Tibial nerve (tissue), 4 donors: ENCODE results near the gene E2F4. TPM values are rescaled to one million over a fixed set of nuclear protein-coding genes. Genes with fewer than 3 reads are reported as not detected.

Source experiments
- DNase-seq, 2 donors: peaks; one replicate each; pipeline ENCODE4 v3.0.0-alpha.2; 2019; ENCODE audit warnings: low spot score in 2 of 2
- H3K27ac ChIP-seq, 4 donors: fragments of 200-600 bp; sonication (generic) in 3 of 4; one replicate each; pipeline ENCODE4 v1.5.1; 2017 to 2019; ENCODE audit warnings: mild to moderate bottlenecking in 1 of 4
- H3K27me3 ChIP-seq, 2 donors: fragments of 200-600 bp; sonication (generic) in 1 of 2; one replicate each; pipeline versions ENCODE4 v1.5.1 to v1.6.0; 2017 to 2019
- H3K36me3 ChIP-seq, 3 donors: fragments of 200-600 bp; sonication (generic); one replicate each; pipeline ENCODE4 v1.5.1; 2018 to 2019
- H3K4me1 ChIP-seq, 4 donors: fragments of 200-600 bp; sonication (generic) in 3 of 4; one replicate each; pipeline ENCODE4 v1.5.1; 2017 to 2019
- H3K4me3 ChIP-seq, 4 donors: fragments of 200-600 bp; sonication (generic) in 3 of 4; one replicate each; pipeline ENCODE4 v1.5.1; 2017 to 2019; ENCODE audit warnings: mild to moderate bottlenecking in 1 of 4, moderate library complexity in 1 of 4
- H3K9me3 ChIP-seq, 4 donors: fragments of 200-600 bp; sonication (generic) in 3 of 4; one replicate each; pipeline ENCODE4 v1.5.1; 2017 to 2019
- EP300 ChIP-seq, 2 donors: sonication (generic); formaldehyde crosslinking; IDR thresholded peaks; one replicate each; pipeline ENCODE4 v1.6.1; 2017; ENCODE audit warnings: antibody characterized with exemption in 2 of 2, mild to moderate bottlenecking in 1 of 2
- POLR2A ChIP-seq, 2 donors: fragments of 450-650 bp; IDR thresholded peaks; one replicate each; pipeline ENCODE4 v1.6.1; 2017; ENCODE audit warnings: antibody characterized with exemption in 2 of 2, mild to moderate bottlenecking in 2 of 2, moderate library complexity in 2 of 2
- WGBS, 2 donors: methylation state at CpG; one replicate each; pipeline ENCODE4 v1.1.5; 2018; 5-methylcytosine and 5-hydroxymethylcytosine counted together
- total RNA-seq, 4 donors: library from RNA; depleted of rRNA; stranded (reverse); fragments of >200 nt; gene quantifications; one replicate each; pipeline ENCODE4 v1.1.0, GENCODE V29; 2016
- TF ChIP-seq, protein P1 (sequence below), 5 experiments: fragments of 200-600 bp in 3 of 5; fragments of 450-650 bp in 2 of 5; sonication (generic) in 3 of 5; IDR thresholded peaks; one replicate each; pipeline ENCODE4 v1.5.1; 2016 to 2019; ENCODE audit warnings: antibody characterized with exemption in 5 of 5, mild to moderate bottlenecking in 3 of 5, moderate library complexity in 2 of 5

E2F4 gene
- total RNA-seq, 4 donors from 2014 or later, result 60.1 to 119 (median 99.8) TPM

DNA sequence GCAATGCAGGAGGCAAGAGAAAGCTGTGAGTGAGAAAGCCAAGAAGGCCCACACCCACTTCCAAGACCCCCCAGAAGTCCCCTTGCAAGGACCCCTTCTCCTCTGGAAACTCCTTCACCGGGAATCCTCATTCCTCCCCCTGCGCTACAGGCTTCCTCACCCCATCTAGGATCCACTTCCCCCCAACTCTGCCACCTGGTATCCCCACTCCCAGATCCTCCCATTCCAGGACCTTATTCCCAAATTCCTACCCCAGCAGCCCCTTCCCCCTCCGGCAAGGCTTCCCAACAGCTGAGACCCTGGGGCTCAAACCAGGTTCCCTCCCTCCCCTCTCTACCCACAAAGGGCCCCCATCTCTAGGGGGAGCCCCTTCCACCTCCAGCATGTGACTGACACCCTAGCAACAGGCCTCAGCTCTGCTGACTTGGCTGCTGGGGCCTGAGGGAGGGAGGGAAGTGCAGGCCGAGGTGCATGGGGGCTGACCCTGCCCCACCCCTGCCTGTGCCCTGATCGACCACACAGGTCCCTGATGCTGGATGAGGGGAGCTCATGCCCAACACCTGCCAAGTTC is 25.3 kb upstream of the E2F4 start:
- Histone ChIP-seq H3K9me3 (no peaks in the 10 kb centered on the region), H3K4me3 (no peak overlapping the region), H3K27me3 (peaks cover 0 to 60% of the 10 kb centered on the region in 2 donors), H3K4me1 (peaks cover 0 to 77% (median 50%) of the 10 kb centered on the region in 4 donors), H3K27ac (peak overlapping the region in 1 of 4 donors; percentile 26), H3K36me3 (no peaks in the 10 kb centered on the region)
- WGBS, 2 donors, result 55 to 75% methylated on average over 5 of the region's 5 CpGs
- DNase-seq, result no peak
- TF ChIP-seq POLR2A (IDR thresholded peaks at IDR 0.05) (no peak), EP300 (IDR thresholded peaks at IDR 0.05) (no peak)
- TF ChIP-seq, protein P1, sequence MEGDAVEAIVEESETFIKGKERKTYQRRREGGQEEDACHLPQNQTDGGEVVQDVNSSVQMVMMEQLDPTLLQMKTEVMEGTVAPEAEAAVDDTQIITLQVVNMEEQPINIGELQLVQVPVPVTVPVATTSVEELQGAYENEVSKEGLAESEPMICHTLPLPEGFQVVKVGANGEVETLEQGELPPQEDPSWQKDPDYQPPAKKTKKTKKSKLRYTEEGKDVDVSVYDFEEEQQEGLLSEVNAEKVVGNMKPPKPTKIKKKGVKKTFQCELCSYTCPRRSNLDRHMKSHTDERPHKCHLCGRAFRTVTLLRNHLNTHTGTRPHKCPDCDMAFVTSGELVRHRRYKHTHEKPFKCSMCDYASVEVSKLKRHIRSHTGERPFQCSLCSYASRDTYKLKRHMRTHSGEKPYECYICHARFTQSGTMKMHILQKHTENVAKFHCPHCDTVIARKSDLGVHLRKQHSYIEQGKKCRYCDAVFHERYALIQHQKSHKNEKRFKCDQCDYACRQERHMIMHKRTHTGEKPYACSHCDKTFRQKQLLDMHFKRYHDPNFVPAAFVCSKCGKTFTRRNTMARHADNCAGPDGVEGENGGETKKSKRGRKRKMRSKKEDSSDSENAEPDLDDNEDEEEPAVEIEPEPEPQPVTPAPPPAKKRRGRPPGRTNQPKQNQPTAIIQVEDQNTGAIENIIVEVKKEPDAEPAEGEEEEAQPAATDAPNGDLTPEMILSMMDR (IDR thresholded peaks at IDR 0.05), result no peak

DNA sequence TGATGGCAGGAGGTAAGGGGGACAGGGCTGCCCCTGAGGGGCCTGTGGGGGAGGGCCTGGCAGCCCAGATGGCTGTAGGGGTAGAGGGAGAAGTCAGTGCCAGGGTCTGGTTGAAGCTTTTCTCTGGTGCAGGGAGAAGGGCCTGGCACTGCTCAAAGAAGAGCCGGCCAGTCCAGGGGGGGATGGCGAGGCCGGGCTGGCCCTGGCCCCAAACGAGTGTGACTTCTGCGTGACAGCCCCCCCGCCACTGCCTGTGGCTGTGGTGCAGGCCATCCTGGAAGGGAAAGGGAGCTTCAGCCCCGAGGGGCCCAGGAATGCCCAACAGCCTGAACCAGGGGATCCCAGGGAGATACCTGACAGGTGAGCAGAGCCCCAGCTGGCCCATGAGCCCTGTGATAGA is 24.4 kb upstream of the E2F4 start:
- no peak overlapping the region for H3K27ac ChIP-seq
- WGBS, 2 donors, result 70 to 84% methylated on average over 6 of the region's 7 CpGs
- H3K9me3 ChIP-seq, result no peaks in the 10 kb centered on the region
- TF ChIP-seq, protein P1 (IDR thresholded peaks at IDR 0.05), result no peak
- TF ChIP-seq EP300 (IDR thresholded peaks at IDR 0.05), result no peak
- no peak for TF ChIP-seq POLR2A (IDR thresholded peaks at IDR 0.05)
- H3K36me3 ChIP-seq, result no peaks in the 10 kb centered on the region
- no peak overlapping the region for H3K4me3 ChIP-seq
- peaks cover 0 to 51% of the 10 kb centered on the region in 2 donors for H3K27me3 ChIP-seq
- DNase-seq, result no peak
- peaks cover 0 to 68% (median 47%) of the 10 kb centered on the region in 4 donors for H3K4me1 ChIP-seq

DNA sequence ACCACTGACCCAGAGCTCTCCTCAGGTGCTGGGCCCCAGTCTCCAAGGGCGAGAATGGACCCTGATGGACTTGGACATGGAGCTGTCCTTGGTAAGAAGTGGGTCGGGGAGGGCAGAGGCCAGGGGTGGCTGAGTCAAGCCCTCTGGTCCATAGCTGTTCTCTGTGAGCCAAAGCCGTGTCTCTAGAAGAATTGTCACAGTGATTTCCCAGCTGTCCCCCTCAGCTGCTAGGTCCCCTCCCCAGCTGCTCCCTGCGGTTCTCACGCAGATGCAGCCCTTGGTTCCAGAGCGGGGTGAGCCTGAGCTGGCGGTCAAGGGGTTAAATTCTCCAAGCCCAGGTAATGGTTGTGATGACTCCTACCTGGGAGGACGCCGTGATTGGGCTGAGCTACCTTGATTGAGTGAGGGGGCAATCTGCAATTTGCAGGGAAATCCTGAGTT is 22.9 kb upstream of the E2F4 start:
- H3K9me3 ChIP-seq, result no peaks in the 10 kb centered on the region
- H3K27ac ChIP-seq, result peak overlapping the region in 2 of 4 donors; percentile 83 to 94
- DNase-seq, result no peak
- no peak overlapping the region for H3K4me3 ChIP-seq
- no peak for TF ChIP-seq POLR2A (IDR thresholded peaks at IDR 0.05)
- TF ChIP-seq EP300 (IDR thresholded peaks at IDR 0.05), result no peak
- TF ChIP-seq, protein P1 (IDR thresholded peaks at IDR 0.05), result no peak
- 21 to 53% methylated on average over 5 to 9 of the region's 9 CpGs for whole genome bisulfite sequencing, 2 donors
- H3K27me3 ChIP-seq, result peaks cover 0 to 37% of the 10 kb centered on the region in 2 donors
- H3K36me3 ChIP-seq, result no peaks in the 10 kb centered on the region
- peaks cover 0 to 65% (median 42%) of the 10 kb centered on the region in 4 donors for H3K4me1 ChIP-seq

DNA sequence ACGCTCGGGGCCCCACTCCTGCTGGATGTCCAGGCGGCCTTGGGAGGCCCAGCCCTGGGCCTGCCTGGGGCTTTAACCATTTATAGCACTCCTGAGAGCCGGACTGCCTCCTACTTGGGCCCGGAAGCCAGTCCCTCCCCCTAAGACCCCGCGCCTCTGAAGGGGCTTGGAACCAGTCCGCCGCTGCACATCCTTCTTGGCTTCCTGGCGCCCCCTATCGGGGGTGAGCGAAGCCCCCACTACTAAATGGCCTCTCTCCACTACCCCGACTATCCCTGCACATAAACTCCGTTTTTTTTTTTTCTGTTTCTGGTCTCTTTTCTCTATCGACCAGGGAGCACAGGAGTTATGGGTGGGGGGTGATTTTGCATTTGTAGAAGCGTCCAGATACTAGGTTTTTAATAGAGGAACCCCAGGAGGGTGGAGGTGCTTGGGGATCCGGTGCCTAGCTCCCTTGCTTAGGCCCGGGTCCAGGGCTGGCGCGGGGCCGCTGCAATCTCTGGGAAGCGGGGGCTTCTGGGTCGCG is 22.2 kb upstream of the E2F4 start:
- peak in 1 of 2 donors; percentile 20 for DNase-seq
- Histone ChIP-seq H3K36me3 (no peaks in the 10 kb centered on the region), H3K4me3 (peak overlapping the region; percentile 34 to 57 (median 40)), H3K4me1 (peaks cover 0 to 65% (median 43%) of the 10 kb centered on the region in 4 donors), H3K27ac (peak overlapping the region; percentile 83 to 94 (median 88)), H3K27me3 (peaks cover 0 to 33% of the 10 kb centered on the region in 2 donors), H3K9me3 (no peaks in the 10 kb centered on the region)
- WGBS, 2 donors, result 6 to 8% methylated on average over 24 of the region's 24 CpGs
- TF ChIP-seq POLR2A (IDR thresholded peaks at IDR 0.05), result no peak
- TF ChIP-seq, protein P1 (IDR thresholded peaks at IDR 0.05), result peak in 4 of 5 experiments; percentile 23 to 44 (median 34)
